Measurements from ENCODE around the gene NDUFB2.
"Not testable (repeated sequence)": the region's sequence is repeated elsewhere in the genome, so short reads cannot be mapped to it uniquely, and the experiment has no call there.

NDUFB2 gene

GRCh38 chr7:140696680-140697446 lies at the start of gene NDUFB2:
Gene NDUFB2 (plus strand): TSS chr7:140696708. CDS start chr7:140696745, 37 bp downstream.
- DNase-seq: no peak

GRCh38 chr7:140646931-140647647 lies 49.4 kb upstream of the NDUFB2 start:
- DNase-seq: peak; percentile 38

DNA sequence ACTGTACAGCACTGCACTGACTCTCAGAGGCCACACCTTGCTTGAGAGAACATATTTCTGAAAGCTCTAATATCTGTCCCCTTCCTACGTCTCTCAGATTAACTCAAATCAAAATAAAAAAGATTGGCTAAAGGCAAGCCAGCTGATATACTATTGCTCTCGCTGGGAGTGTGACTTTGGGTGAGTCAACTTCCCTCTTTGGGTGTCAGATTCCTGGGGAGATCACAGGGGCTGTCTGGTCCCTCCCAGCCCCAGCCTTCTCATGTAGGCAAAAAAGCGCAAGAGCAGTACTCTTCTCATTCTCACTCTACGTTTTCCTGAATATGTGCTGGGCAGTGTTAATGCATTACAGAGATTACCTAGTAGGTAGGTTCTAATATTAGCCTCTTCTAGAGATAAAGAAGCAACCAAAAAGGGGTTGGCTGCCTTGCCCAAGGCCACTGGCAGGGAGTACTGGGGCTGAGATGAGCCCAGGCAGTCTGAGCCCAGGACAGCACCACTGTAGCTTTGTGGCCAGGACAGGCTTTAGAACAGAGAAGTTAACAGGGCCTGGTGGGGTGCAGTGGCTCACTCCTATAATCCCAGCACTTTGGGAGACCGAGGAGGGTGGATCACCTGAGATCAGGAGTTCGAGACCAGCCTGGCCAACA lies 46.8 kb upstream of the NDUFB2 start:
- DNase-seq: no peak

DNA sequence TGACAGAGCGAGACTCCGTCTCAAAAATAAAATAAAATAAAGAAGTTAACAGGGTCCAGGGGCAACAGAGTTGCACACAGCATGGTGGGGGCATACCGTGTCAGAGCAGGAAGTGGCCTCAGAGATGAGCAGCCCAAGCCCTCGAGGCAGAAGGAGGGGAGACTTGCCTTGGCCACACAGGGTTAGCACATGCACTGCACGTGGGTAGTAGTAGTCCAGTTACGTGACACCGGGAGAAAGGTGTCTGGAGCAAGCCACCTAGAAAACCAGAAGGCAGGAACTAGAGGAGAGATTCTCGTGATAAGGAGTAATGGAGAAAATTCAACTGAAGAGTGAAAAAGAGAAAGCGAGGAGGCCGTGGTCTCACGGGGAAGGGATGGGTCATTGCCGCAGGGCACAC lies 46.1 kb upstream of the NDUFB2 start:
- no peak for DNase-seq

GRCh38 chr7:140653319-140654108 lies 43.0 kb upstream of the NDUFB2 start:
- DNase-seq: peak; percentile 37

DNA sequence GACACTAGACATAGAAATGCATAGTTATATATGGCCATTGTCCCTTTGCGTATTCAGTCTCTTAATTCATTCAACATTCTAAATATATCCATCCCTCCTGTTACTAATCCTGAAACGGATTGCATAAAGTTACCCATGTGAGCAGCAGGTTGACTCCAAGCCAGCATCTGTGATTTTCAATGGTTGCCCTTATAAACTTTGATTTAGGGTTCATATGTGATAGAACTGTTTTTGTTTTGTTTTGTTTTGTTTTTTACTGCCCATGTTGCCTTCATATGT lies 42.5 kb upstream of the NDUFB2 start:
- no peak for DNase-seq

DNA sequence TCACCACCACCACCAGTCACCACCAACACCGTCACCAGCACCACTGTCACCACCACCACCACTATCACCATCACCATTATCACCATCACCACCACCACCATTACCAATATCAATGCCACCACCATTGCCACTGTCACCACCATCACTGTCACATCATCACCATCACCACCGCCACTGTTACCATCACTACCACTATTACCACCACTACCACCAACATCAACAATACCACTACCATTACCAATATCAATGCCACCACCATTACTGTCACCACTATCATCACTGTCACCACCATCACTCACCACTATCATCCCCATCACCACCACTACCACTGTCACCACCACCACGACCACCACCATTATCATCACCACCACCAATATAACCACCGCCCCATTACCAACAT lies 41.8 kb upstream of the NDUFB2 start:
- no peak for DNase-seq

DNA sequence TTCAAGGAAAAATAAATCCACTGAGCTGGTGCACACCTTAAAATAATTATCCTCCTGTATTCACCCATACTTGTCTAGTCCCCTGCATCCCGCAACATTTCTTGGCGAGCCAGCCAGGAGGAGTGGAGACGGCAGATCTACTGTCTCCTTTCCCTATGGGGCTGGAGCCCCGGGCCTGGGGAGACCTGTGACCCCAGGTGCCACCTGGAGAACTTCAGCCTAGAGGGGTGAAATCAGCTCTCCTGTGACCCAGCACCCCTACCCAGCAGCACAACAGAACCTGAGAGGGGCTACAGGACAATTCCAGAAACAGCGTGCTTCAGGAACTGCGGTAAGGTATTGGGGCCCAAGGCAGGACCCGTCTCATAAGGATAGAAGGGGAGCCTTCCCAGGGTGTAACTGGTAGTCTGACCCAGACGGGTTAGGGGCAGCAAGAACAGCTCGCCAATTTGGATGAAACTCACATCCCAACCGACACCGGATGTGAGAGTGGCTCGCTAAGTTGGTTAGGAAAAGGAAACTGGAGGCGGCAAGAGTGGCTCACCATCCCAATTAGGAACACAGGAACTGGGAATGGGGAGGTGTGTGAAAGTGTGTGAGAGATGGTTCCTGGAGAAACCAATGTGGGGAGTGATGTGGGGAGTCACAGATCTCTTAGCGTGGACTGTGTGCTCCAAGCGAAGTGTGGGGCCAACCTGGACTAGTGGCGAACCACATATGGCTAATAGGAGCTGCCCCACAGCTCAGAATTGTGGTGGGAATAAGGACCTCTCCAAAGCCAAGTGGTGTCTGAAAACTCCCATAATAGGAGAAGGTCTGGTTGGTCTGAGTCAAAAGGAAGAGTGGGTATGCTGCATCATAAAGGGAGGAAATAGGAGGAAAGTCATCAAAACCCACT lies 40.7 kb upstream of the NDUFB2 start:
- no peak for DNase-seq

DNA sequence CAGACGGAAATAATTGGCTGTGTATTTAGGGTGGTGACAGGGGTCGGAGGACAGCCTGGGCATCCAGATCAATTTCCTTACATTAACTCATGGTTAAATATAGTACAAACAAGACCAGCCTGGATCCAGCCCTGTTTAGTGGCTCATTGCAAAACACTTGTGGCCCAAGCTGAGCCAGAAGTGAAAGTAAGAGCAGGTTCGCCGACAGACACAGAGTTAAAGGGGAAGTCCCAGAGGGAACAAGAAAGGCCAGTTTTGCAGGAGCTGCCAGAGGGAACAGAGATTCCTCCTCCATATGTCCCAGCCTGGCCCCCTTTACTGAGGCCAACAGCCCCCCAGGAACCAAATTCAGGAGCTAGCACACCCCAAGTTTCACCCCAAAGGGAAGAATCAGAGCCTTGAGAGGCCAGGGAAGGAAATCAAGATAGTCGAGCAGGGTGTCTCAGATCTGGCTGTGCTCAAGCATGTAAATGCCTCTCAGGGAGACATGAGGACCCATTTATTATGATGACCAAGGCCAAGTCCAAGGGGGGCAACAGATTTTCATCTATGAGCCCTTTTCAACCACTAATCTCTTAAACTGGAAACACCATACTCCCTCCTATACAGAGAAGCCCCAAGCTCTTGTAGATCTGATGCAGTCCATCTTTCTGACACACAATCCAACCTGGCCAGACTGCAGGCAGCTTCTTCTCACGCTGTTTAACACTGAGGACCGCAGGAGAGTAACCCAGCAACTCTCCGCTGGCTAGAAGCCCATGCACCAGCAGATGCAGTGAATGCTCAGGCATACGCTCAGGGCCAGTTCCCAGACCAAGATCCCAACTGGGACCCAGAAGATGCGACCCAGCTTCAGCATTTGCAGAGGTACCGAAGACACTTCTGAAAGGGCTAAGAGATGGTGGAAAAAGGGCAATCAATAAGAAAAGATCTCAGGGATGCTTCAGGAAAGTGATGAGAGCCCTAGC lies 39.7 kb upstream of the NDUFB2 start:
- no peak for DNase-seq

DNA sequence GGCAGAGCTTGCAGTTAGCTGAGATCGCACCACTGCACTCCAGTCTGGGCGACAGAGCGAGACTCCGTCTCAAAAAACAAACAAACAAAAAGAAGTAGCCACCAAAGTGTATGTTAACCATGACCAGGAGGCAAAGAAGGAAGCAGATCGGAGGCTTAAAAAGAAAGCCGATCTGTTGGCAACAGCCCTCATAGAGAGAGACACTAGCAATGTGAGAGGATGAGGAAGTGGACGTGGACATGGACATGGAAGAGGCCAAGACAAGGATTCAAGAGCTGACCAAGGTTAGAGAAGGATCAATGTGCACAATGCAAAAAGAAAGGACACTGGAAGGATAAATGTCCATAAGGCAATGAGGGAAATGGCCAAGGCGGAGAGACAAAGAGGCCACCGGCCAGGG lies 38.6 kb upstream of the NDUFB2 start:
- DNase-seq: no peak

- no peak for DNase-seq
These were observed 36.7 kb upstream of the NDUFB2 start for GRCh38 chr7:140659856-140660255.

- DNase-seq: no peak
These were observed 35.4 kb upstream of the NDUFB2 start for GRCh38 chr7:140661124-140661523.

DNA sequence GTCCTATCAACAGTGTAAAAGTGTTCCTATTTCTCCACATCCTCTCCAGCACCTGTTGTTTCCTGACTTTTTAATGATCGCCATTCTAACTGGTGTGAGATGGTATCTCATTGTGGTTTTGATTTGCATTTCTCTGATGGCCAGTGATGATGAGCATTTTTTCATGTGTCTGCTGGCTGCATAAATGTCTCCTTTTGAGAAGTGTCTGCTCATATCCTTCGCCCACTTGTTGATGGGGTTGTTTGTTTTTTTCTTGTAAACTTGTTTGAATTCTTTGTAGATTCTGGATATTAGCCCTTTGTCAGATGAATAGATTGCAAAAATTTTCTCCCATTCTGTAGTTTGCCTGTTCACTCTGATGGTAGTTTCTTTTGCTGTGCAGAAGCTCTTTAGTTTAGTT lies 33.6 kb upstream of the NDUFB2 start:
- DNase-seq: not testable (repeated sequence)

- DNase-seq: no peak
These were observed 29.0 kb upstream of the NDUFB2 start for GRCh38 chr7:140667476-140667875.

DNA sequence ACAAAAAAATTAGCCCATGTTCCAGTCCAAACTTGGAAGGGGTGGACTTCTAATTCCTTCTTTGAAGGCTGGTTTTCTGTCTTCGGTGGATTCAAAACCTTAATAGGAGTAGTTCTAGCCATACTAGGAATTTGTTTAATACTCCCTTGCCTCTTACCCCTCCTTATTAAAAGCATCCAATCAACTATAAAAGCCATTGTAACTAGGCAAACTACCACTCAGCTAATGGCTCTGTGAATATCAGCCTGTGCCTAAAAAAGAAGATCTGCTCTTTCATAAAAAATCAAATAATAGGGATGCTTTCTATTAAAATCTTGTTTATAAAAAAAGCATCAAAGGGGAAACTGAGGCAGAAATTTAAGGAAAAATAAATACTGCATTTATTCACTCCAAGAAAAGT lies 27.9 kb upstream of the NDUFB2 start:
- DNase-seq: no peak

- no peak for DNase-seq
These were observed 27.2 kb upstream of the NDUFB2 start for GRCh38 chr7:140669352-140669751.

GRCh38 chr7:140669862-140670261 lies 26.6 kb upstream of the NDUFB2 start:
- not testable (repeated sequence) for DNase-seq

GRCh38 chr7:140670343-140670935 lies 26.1 kb upstream of the NDUFB2 start:
- DNase-seq: no peak

- DNase-seq: no peak
These were observed 24.5 kb upstream of the NDUFB2 start for GRCh38 chr7:140671966-140672365.

DNA sequence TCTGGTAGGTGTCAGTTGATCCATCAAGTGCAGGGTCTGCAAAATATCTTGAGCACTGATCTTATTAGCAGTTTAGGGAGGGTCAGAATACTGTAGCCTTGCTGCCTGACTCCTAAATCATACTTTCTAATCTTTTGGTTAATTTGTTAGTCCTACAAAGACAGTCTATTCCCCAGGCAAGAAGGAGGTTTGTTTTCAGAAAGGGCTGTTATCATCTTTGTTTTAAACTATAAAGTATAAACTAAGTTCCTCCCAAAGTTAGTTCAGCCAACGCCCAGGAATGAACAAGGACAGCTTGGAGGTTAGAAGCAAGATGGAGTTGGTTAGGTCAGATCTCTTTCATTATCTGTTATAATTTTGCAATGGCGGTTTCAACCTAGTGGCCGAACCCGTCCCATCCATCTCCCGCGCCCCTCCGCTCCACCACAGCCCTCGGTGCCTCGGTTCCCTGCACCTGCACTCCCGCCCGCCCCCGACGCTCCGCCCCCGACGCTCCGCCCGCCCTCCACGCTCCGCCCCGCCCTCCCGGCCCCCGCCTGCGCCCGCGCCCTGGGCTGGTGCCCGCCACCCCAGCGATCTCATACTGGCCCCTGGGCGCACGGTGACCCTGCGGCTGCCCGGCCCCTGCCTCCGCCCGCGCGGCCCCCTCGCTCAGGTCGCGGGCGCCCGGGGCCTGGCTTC lies 24.0 kb upstream of the NDUFB2 start, which contains the start of gene ADCK2:
ADCK2 (plus strand) TSS at position 564 of the 681 bp plus-strand sequence. CDS start 386 bp downstream, outside the sequence.
- no peak for DNase-seq

Measured in activated T-cell treated with anti-CD3 and anti-CD28 coated beads, Interleukin-2, amount 50 U/mL, for 1 hour (primary cell).